HG02970 (cell line): ENCODE results near the gene MSANTD1.

Experiments used
- ATAC-seq: cut with Tn5 transposase; IDR thresholded peaks from one replicate; pipeline ENCODE4 v1.9.1; 2021; ENCODE audit warnings: mild to moderate bottlenecking, moderate library complexity, moderate number of reproducible peaks; ENCODE audit not compliant: unreplicated experiment, low FRiP score

The MSANTD1 gene

DNA sequence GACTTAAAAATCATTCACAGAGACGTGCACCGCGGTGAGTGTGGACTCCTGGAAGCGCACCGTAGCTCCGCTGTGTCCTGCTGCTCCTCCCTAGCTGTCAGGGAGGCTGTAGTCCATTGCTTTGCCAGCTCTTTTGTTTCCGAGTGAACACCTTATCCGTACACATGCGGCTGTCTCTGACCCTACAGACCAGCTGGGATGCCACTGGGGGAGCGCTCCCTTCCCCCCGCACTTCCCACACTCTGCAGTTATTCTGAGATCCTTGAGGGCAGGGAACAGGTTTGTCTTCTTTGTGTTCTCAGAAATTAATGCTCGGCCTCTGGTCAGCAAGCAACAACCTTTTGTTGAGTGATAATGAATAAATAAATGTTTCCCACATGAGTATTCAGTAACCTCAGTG, 33.7 kb upstream of the MSANTD1 start:
- ATAC-seq, result no peak

DNA sequence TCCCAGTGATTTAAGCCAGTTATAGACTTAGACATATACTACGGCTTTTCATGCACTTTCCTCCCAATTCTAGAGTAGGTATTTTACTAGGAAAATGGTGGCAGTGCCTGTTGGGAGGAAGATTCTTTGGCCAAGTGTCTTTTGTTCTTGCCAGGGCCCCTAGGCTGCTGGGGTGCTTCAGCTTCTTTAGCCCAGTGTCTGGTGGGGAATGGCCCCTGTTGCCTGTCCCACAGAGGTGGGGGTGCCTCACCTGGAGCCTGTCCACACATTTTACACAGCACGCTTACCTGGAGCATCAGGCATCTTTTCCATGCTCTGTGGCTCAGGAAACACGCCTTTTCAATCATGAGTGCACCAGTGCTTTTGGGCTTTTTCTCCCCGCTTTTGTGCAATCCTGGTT, 33.2 kb upstream of the MSANTD1 start:
- ATAC-seq, result no peak

DNA sequence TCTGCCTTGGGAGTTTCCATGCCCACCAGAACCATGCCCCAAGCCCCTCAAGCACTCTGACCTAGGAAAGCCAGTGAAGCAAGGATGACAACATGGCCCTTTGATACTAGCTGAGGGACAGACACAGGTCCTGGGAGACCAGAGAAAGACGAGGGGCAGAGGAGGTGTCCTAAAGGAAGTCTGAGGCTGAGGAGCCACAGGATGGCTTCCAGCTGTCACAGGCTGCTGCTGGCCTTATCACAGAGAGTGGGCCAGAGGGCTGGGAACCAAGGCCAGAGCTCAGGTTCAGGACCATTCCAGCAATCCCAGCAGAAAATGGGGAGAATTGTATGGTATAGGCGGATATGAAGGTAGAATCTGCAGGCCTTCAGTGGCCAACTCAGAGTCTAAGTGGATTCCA, 31.7 kb upstream of the MSANTD1 start:
- ATAC-seq, result no peak

DNA sequence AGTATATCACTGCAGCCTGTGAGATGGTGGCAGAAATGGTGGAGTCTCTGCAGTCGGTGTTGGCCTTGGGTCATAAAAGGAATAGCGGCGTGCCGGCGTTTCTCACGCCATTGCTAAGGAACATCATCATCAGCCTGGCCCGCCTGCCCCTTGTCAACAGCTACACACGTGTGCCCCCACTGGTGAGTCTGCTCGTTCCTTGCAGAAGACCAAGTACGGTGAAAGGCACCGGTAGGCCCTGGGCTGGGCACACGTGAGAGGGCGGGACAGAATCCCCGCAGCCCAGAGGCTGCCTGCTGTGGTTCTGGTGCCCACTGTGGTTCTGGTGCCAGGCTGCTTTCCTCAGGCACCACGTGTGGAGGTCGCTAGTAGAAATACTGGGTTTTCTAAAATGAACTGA, 31.2 kb upstream of the MSANTD1 start:
- ATAC-seq, result no peak

DNA sequence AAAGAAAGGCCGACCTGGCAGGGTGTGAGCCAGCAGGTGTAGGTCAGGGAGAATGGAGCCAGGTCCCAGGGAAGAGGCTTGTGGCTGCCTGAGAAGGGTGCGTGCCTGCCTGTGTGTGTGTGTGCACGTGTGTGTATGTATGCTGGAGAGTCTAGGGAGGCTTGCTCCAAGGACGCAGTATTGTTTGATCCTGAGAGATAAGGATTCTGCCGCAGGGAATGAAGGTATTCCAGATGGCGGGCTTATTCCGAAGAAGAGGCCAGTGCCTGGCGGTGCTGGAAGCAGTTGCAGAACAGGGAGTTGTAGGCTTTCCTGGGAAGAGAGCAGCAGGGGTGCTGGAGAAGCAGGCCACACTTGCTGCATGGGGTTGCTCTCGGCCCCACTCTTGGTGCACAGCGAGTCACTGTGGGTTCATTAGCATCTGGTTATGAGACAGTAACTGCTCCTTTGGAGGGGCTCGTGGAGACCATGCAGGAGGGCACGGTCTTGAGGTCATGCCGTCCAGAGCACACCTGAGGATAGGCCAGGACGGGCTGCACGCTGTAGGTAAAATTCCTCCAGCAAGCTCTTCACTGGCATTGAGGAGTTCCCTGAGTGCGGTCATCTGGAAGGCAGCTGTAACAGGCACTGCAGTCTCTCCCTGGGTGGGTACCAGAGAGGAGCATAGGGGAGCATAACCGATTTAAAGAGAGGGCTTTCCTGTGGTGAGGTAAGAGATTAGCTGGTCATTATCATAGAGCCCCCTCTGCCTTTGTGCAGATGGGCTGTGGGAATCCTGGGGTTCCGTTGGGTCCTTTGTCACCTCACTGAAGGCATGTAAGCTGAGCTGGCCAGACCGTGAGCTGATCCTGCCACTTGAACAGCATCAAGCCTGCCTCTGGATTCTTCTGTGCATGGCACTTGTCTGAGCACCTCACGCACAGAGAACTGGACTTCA, 29.9 kb upstream of the MSANTD1 start:
- no peak for ATAC-seq

DNA sequence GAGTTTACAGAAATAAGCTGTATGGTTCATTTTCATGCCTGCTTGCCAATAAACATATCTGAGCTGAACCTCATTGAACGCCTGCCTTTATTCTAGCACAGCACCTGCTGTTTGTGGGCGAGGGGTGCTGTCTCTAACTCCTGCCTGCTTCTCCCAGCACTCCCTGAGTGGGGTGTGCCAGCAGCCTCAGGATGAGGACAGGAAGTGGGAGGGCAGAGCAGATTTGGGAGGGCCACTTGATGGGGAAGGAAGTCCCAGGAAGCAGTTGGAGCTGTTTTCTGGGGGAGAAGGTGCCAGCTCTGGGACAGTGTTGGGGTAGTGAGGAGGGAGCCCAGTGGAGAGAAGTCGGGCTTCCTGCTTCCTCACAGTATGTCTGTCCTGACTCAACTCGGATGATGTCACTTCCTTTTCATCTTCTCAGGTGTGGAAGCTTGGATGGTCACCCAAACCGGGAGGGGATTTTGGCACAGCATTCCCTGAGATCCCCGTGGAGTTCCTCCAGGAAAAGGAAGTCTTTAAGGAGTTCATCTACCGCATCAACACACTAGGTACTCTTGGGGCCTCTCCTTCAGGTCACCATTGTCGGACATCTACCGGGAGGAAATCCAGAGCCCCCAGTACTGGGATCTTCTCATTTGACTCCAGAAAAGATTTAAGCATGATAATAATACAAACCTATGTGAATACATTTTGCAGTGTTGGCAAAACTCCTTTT, 29.0 kb upstream of the MSANTD1 start:
- no peak for ATAC-seq

DNA sequence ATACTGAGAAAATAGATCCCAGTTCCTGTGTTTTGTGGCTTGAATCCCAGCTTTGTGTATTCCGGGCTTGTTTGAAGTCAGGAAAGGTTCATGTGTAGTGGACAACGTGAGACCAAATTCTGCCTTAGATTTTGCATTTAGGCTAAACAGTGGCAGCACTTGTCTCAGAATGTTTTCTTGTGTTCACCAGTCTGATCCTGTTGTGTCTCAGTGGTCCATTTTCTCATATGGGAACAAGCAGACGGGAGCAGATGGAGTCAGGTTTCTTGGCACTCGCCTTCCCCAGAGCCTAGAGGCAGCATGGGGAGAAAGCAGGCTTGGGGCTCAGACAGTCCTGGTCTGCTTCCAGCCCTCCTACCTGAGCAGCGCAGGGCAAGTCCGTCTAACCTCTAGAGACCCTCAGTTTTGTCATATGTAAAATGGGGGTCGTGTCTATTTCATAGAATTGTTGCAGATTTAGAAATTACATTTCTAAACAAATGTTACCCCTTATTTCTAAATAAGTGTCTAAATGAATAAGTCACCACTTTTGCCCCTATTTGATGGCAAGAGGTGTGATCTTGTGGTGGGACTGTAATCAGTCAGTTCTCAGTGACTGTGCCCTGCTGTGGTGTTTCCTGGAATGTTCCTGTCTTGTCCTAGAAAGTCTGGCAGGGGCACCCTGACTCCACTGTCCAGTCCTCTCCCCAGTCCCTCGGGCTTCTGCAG, 28.3 kb upstream of the MSANTD1 start:
- ATAC-seq, result no peak

DNA sequence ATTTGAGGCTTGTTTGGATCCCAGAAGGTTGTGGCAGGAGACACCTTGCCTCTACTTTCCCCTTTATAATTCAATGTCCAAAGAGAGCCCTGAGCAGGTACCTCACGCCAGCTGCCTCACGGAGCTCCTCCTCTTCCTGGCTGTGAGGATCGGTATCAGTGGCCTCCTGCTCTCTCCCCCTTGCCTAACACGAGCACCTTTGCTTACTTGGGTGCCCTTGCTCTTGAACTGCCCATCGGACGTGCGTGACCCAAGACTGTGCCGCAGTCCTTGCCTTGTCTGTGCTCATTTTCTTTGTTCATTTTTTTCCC, 27.8 kb upstream of the MSANTD1 start:
- no peak for ATAC-seq

DNA sequence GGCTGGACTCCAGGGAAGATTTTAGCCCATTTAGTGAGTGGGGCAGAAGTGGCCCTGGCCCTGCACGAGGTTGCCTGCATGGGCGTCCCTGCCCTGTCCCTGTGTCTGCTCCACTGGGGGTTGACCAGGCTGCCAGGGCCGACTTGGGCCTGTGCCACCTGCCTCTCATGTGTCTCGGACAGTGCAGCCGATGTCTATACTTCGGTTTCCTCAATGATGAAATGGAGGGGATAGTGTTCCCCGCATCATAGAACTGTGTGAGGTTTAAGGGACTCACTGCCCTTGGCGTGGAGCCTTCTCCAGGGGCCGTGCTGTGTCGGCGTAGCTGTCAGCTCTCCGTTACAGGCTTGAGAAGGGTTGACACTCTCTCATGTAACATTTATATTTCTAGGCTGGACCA, 27.0 kb upstream of the MSANTD1 start:
- ATAC-seq, result no peak

DNA sequence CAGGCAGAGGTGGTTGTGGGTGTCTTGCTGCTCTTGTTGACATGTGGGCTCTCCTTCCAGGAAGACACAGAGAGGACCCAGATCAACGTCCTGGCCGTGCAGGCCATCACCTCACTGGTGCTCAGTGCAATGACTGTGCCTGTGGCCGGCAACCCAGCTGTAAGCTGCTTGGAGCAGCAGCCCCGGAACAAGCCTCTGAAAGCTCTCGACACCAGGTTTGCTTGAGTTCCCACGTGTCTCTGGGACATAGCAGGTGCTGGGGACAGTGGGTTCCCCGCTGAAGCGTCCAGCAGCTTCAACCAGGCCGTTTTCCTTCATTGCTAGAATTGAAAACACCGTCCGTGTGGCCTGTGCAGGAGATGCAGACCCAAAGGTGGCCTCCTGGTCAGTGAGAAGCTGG, 25.6 kb upstream of the MSANTD1 start:
- no peak for ATAC-seq

DNA sequence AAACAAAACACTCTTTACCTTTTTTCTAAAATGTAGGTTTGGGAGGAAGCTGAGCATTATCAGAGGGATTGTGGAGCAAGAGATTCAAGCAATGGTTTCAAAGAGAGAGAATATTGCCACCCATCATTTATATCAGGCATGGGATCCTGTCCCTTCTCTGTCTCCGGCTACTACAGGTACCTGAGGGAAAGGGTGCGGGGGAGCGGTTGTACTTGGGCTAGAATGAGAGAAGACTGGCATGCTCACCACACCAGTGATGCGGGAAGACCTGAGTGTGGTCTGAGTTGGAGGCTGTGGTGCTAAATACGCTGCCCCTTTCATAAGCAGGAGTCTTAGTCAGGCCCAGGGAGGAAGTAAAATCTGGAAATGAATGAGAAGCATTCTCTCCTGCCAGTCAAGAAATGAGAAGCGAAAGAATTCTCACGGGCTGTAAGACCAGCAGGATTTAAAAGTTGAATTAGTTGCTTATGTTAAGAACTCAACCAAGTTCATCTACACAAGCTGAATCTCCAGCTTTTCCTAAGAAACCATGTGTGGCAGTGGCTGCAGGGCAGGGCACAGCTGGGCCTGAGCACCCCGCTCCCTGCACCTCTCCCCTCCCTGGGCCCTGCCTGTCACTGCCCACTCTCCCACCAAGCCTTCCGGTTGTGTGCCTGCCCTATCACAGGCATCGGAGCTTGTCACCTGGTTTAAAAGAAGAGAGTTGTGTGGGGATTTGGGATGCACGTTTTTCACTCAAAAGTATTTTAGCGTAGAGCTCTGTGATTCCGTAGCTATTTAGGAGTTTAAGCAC, 24.8 kb upstream of the MSANTD1 start:
- no peak for ATAC-seq

DNA sequence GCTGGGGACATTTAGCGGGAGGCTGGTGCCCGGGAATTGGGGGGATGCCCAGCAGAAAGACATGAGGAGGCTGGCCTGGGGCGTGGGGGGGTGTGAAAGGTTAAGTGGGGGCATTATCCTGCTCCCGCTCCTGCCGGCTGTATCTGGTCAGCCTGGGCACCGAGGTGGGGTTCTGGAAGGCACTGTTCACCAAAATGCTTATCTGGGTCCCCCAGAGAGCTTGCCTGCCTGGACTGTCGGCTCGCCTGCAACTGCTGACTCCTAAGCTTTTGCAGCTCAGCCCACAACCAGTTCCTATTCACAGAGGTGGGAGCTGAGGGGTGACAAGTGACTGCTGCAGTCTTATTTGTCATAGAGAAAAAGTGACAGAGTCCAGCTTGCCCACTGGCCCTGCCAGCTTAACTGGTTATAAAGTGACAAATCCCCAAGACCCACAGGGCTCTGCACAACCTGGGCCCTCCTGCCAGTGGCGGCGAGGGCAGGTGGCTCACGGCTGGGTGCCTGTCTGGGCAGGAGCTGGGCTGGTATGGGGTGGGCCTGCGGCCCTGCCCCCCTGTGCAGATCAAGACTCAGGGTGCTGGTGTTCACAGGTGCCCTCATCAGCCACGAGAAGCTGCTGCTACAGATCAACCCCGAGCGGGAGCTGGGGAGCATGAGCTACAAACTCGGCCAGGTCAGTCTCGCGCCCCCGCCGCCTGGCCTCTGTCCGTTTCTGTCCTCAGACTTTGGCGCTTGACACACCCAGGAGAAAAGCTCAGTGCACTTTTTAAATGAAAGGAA, 23.7 kb upstream of the MSANTD1 start:
- ATAC-seq, result no peak

DNA sequence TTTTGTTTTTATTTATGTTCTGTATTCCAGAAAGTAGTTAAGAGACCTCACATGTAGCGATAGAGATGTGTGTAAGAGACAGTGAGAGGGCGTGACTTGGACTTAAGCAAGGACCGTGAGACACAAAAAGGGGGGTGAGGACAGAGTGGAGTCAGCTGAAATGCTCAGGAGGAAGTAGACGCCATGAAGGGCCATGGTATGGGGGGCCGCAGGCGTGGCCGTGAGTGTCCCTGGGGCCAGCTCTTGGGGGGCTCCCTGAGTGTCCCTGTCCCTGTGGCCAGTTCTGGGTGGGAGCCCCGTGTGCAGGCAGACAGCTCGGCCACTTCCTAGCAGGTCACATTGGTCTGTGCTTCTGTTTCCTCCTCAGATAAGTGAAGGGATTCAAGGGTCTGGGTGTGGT, 23.0 kb upstream of the MSANTD1 start:
- no peak for ATAC-seq

DNA sequence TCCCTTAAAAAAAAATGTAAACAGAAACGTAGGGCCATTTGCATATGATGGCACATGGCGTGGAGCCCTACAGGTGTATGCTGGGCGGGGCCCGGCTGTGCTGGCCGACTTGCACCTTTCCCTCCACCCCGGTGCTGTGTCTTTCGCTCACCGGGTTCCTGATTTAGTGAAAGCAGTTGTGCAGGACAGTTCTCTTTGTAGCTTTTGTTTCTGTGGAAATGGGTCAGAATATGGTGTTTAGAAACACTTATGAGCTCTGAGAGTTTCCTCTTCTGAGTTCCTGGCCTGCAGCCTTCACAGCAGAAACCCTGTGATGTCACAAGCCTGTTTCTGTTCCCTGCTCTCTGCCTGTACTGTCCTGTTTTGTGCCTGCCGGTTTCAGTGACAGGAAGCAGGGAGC, 22.5 kb upstream of the MSANTD1 start:
- no peak for ATAC-seq

DNA sequence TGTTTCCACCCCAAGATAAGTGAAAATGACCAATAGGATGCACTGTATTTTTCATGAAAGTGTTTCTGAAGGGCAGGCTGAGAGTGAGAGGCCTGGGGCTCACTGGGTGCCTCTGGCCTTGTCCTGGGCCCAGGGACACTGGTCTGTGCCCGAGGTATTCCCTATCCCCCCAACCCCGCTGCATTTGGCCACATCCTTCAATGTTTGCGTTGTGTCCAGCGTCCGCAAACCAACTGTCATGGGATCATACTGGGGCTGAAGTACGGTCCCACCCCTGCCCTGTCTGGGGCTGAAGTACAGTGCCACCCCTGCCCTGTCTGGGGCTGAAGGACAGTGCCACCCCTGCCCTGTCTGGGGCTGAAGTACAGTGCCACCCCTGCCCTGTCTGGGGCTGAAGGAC, 22.0 kb upstream of the MSANTD1 start:
- no peak for ATAC-seq

DNA sequence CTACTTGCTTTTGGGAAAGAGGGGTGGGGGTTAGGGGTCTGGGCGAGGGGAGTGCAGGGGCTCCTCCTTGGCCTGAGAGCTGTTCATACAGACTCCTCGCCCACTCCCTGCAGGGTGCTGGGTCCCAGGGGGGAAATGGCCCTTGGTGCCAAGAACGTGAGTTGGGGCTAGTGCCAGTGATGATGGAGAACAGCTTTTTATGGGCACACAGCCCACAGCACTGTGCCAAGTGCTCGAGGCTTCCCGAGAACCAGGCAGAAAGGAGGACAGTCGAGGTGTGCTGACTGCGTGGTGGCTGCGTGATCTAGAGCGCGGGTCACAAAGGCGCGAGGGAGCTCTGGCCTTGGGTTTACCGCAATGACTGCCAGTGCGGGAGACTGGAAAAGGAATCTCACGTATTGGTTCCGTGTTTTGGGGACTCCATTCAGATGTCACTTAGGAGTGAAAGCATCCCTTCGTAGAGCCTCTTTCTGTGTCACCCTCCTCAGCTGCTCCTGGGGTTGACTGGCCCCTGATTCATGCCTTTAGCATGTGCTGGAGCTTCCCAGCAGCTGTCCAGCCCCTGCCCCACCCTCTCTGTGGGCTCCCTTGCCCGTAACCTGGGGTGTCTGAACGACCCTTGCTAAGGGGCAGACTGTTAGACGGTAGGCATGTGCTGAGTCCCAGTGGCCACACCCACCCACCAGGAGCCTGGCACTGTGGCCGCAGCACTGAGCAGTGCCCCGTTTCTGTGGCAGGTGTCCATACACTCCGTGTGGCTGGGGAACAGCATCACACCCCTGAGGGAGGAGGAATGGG, 20.9 kb upstream of the MSANTD1 start:
- no peak for ATAC-seq

DNA sequence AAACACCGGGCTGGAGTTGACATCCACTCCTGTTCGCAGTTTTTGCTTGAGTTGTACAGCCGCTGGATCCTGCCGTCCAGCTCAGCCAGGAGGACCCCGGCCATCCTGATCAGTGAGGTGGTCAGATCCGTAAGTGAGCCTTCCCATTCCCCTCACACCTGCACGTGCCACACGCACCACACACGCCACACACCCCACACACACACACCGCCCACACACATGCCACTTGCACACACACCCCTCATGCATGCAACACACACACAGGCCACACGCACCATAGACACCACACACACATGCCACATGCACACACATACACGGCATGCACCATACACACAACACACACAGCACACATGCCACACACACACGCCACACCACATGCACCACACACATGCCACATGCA, 20.1 kb upstream of the MSANTD1 start:
- no peak for ATAC-seq

DNA sequence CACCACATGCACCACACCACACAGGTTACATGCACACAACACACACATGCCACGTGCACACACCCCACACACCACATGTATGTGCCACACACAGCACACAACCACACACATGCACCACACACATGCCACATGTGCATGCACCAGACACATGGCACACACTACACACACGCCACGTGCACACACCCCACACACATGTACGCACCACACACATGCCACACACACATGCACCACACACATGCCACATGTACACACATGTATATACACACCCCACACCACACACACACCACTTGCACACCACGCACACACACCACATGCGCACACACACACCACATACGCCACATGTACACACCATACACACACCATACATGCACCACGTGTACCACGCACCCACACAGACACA, 19.6 kb upstream of the MSANTD1 start:
- no peak for ATAC-seq

DNA sequence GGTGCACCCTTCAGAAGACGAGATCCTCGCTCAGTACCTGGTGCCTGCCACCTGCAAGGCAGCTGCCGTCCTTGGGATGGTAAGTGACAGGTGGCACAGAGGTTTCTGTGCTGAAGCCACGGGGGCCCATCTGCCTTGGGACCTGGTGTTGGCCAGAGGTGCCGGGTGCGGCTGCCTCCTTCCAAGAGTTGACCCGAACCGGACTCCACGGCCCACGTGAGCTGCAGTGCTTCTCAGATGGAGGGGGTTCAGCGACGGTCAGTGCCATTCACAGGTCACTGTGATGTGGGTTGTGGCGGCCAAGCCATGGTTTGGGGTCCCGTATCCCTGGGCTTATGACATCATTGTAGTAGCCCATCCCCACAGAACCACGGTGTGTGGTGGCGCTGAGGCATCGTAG, 19.0 kb upstream of the MSANTD1 start:
- ATAC-seq, result no peak
